ENCODE results near the gene CDK5RAP3.
"Not testable (repeated sequence)": the region's sequence is repeated elsewhere in the genome, so short reads cannot be mapped to it uniquely, and the experiment has no call there.

CDK5RAP3 gene

DNA sequence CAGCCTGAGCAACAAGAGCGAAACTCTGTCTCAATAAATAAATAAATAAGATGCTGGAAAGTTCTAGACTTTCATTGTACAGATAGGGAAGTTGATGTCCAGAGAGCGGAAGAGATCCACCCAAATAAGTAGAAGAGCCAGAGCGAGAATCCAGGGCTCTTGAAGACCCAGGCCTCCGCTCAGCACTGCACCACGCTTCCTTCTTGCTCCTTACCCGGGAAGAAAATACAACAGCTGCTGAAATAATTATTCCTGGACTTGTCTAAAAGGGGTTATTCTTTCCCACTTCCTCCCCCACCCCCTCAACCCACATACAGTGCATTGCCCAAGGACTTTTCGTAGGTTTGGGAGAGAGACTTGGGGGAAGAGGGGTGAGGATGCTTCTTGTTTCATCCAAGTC, 26.7 kb downstream of the CDK5RAP3 start:
- DNase-seq (ENCODE audit: low read depth in 2 of 2), result no peak

DNA sequence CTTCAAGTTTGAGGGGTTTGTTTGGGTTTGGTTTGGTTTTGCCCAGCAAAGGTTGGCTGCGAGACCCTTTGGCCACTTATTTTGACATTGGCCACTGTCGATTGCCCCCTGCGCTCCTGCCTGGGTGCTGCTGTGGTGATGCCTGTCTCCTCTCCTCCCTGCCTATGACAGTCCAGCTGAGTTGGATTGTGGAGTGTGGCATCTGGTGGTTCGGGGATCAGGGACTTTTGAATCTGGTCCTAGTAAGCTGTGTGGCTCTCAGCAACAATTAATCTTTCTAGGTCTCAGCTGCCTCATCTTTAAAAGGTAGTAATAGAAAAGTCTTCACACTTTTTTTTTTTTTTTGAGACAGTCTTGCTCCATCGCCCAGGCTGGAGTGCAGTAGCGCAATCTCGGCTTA, 27.1 kb downstream of the CDK5RAP3 start:
- no peak for DNase-seq (ENCODE audit: low read depth in 2 of 2)

DNA sequence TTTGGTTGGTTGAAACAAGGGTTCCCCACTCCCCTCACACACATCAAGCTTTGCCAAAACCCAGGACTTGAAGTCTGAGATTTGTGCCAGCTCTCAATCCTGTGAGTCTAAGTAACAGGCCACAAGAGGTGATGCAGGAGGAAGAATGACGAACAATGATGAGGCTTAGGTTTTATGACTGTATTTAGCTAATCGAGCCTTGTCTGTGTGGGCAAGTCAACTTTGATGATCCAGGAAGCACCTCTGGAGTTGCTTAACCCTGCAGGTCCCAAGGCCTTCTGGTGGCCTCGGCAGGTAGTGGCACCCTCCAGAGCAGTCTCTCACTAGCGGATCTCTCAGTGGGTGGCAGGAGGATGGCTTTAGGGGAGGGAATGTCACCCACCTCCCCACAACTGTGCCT, 28.7 kb downstream of the CDK5RAP3 start:
- DNase-seq (ENCODE audit: low read depth in 2 of 2), result no peak

DNA sequence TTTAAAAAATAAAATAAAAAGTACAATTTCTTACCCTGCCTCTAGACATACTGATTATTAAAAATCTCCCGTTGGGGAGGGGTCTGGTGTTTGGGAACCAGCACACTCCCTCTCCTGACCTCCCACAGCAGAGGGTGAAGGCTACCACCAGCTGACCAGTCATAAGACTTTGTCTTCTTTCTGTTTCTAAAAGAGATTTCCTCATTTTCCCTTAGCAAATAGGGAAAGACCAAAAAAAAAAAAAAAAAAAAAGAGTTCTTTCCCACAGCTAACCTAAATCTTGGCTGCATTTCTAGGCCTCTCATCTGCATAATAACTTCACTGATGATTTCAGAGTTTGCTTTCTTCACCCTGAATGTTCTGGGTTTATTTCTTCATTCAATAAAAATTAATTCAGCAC, 30.3 kb downstream of the CDK5RAP3 start:
- no peak for DNase-seq (ENCODE audit: low read depth in 2 of 2)

DNA sequence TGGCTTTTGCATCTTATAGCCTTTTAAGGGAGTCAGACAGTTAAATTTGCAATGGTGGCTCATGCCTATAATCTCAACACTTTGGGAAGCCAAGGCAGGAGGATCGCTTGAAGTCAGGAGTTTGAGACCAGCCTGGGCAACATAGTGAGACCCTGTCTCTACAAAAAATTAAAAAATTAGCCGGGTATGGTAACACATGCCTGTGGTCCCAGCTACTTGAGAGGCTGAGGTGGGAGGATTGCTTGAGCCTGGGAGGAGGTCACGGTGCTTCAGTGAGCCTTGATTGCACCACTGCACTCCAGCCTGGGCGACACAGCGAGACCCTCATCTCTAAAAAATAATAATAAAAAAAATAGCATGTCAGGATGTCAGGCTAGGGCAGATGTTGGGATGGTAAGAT, 30.7 kb downstream of the CDK5RAP3 start:
- not testable (repeated sequence) for DNase-seq (ENCODE audit: low read depth in 2 of 2)

DNA sequence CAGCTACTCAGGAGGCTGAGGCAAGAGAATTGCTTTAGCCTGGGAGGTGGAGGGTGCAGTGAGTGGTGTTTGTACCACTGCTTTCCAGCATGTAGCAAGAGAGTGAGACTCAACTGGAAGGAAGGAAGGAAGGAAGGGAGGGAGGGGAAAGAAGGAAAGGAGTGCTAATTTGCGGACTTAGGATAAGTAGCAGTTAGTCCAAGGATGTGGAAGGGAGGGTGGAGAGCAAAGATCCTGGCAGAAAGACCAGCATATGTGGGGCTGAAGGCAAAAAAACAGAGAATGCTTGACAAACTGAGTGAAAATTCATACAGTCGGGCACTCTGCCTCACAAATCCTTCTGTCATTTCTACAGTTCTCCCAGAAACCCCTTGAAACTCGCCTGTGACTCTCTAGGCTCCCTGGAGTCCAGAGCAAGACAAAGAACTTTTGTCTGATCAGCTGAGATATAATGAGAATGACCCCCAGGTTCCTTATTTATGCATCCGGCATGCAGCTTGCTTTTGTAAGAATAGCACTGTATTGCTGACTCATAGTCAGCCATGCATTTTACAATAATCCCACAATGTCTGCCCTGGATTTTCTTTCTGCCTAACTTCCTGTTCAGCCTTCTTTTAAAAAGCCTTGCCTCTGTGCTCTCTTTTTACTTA, 31.5 kb downstream of the CDK5RAP3 start:
- no peak for DNase-seq (ENCODE audit: low read depth in 2 of 2)

DNA sequence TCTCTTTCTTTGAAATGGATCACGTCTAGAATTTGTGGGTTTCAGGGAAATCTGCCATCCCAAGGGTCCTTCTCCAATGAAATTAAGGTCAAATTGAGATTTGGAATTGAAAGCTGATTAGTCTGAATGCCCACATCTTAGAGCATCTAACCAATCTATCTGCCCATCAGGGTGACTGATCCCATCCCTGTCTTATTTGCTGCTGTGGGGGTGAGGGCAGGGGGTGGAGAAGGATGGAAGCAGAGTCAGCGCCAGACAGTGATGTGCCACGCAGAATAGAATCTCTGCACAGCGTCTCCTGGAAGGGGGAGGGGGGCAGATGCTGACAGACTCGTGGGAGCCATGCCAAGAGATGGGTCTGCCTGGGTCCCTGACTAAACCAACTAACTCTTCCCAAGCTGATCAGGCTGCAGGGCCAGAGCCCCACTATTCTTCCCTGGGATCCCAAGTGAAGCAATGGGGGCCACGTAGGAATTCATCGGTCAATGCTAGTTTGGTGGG, 32.1 kb downstream of the CDK5RAP3 start:
- no peak for DNase-seq (ENCODE audit: low read depth in 2 of 2)

DNA sequence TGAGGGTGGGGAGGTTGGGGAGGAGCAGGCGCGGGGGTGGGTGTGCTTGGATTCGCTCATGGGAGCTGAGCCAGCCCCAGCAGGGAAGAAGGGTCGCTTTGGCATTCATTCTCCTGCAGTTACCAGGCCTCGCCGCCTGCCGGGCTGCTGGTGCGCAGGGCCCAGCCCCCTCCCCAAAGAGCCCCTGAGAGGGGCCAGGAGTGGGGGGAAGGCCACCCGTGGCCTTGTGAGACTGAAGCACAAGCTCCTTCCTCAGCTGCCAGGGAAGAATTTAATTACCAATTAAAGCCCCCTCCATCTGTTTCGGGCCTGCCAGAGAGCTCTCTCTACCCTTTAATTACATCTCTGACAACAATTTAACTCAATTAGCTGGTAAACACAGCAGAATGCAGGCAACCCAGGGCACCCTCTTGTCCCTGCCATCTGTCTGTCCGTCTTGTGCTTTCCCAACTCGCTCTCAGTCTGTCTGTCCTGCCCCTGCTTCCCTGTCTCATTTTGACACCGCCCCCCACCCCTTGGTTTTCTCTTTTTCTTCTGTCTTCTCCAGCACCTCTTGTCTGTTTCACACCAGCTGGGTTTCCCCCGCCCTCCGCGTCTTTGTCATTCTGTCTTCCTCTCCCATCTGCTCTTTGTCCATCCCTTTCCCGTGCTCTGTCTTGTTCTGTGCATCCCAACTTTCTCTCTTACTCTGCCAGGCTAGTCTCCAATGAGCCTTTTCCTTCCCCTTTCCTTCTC, 32.7 kb downstream of the CDK5RAP3 start:
- DNase-seq (ENCODE audit: low read depth in 2 of 2), result no peak

DNA sequence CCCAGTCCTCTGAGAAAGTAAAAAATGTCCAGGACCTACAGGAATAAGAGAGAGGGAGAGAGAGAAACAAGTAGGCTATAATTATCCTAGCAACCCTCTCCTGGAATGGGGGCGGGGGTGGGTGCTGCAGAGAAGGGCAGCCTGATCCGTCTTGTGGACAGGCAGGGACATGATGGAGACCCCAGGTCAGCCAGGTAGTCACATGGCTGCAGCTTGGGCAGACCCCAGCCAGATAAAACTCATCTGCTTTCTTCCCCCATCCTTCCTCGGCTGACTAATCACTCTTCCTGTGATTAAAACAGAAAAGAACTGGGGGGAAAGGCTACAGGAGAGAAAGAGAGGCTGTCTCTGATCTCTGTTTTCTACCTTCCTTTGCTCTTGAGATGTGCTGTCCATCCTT, 34.1 kb downstream of the CDK5RAP3 start:
- no peak for DNase-seq (ENCODE audit: low read depth in 2 of 2)

DNA sequence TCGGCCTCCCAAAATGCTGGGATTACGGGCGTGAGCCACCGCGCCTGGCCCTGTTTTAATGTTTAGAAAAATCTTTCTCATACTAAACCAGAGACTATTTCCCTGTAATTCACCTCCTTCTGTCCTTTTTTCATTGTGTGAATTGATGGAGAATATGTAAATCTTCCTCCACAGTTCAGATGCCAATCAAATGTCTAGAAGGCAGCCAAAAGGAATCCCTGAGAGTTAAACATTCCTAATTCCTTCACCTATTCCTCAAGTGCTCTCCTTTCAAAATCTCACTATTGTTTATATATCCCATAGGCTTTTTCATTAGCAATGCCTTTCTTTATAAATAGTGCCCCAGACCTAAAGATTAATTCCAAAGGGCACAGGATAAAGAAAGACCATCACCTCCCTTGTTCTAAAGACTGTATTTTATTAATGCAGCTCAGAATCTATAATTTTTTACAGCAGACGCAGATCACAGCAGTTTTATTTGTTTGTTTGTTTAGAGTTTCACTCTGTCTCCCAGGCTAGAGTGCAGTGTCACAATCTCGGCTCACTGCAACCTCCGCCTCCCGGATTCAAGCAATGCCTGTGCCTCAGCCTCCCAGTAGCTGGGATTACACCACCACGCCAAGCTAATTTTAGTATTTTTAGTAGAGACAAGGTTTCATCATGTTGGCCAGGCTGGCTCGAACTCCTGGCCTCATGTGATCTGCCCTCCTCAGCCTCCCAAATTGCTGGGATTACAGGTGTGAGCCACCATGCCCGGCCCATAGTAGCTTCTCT, 36.2 kb downstream of the CDK5RAP3 start:
- no peak for DNase-seq (ENCODE audit: low read depth in 2 of 2)

DNA sequence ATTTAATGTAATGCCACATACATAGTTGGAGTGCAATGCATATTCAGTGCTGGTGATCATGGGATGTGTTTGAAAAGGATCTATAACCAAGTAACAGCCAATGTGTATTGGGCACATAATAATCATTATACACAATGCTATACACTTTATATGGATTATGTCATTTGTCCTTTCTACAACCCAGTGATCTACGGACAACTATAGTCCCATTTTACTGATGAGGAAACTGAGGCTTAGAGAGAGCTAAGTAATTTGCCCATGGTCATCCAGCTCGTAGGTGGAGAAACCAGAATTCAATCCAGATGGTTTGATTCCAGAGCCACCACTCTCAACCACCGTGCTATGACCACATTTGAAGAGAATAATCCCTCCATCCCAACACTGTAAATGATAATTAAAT, 39.3 kb downstream of the CDK5RAP3 start:
- no peak for DNase-seq (ENCODE audit: low read depth in 2 of 2)

DNA sequence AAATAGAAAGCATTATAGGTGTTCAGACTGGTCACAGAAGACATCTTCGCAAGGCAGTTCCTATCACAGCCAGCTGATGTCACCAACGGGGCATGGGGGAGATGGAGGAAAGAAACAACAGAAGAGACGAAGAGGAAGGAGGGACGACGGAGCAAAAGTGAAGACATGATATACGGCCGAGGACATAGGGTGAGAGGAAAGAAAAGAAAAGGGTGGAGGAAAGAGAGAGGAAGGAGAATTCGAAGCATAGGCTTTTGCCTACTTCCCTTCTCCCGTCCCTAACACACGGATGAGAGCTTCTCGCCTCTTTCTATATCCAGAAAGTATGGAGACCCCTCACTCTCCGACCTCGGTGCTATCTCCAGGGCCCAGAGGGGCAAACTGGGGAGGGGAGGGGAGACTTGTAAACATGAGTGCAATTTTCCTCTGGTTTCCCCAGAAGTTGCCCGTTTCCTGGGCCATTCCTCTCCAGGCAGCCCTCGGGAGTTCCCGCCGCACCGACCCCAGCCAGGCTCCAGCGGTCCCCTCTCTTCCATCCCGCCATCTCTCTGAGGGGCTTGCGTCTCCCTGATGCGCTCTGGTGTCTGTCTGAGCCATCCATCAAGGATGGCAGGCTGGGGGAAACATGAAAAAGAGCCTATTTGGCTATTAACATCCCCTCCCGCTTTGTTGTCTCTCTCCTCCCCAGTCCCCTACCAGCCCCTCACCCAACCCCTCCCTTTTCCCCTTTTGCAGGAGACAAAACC, 40.7 kb downstream of the CDK5RAP3 start:
- DNase-seq (ENCODE audit: low read depth in 2 of 2), result no peak

DNA sequence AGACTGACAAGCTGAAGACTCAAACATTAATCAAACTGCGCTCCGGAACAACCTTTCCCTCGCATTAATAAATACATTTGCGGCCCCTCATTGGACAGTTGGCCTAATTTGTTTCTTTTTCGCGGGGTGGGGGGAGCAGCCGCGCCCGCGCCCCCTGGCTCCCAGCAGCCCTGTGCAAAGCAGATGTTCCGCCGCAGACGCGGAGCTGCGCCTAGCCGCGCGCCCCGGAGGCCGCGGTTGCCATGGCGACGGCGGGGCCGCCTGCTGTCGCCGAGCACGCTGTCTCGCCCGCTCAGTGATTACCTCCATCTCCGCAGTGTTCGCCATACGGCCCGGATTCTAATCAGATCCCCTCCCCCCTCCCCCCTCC, 41.2 kb downstream of the CDK5RAP3 start:
- peak in 1 of 2 donors; percentile 38 for DNase-seq (ENCODE audit: low read depth in 2 of 2)

DNA sequence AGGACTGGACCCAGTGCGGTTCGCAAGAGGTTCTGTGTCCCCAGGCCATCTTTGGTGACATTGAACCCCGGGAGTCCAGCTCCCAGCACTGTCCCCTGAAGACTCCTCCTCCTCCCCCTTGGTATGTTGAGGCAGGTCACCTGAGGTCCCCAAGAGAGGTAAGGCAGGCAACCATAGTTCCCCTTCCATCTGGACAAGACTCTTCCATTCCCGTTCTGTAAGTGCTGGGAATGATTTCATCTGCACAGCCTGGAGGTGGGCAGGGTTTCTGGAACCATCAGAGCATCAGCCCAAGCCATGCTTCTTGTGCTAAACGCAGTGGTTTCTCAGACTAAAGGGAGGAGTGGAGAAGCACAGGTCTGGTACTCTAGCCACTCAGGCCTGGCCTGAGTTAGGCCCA, 41.7 kb downstream of the CDK5RAP3 start:
- no peak for DNase-seq (ENCODE audit: low read depth in 2 of 2)

DNA sequence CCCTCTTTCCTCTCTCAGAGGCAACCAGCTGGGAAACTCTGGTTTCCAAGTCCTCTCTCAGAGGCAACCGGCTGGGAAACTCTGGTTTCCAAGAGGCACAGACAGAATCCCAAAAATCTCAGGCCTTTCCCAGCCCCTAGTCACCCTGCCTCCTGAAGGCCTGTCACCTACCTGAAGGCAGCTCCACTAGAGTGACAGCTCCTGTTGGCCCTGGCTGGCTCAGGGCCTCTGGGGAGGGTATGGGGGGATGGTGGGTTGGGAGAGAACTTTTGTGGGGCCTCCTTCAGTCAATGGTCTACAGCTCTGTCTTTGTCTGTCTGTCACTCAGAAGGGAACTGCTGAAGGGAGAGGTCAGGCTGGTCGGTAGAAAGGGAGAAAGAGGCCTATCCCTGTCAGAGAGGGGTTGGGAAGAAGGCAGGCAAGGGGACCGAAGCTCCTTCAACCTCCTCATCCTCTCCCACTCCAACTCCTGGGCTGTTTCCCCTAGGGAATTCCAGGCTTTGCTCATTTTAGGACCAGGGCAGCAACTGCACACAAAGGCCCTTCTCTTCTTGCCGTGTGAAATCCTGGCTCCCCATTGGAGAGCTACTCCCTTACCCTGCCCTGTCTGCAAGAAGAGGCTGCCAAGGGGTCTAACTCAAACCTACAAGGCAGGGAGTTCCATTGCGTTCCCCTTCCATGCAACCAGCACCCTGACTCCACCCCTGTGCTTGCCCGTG, 43.1 kb downstream of the CDK5RAP3 start:
- no peak for DNase-seq (ENCODE audit: low read depth in 2 of 2)

DNA sequence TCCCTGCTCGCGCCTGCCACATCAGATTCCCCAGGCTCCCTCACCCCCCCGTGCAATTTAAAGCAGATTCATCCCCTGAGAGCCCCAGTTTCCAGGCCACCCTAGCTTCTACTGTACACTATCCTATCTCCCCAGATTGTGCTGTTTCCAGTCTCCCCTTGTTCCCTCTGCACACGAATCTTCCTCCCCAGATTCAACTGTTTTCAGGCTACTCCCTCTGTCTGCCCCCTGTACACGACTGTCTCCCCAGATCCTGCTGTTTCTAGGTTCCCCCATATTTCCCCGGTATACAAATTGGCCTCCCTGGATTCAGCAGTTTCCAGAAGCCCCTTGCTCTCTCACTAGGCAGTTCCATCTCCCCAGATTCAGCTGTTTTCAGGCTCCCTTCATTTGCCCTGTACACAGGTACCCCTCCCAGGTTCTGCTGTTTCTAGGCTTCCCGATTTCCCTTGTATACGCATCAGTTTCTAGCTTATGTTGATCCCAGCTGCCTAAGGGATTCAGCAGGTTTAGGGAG, 43.7 kb downstream of the CDK5RAP3 start:
- no peak for DNase-seq (ENCODE audit: low read depth in 2 of 2)

DNA sequence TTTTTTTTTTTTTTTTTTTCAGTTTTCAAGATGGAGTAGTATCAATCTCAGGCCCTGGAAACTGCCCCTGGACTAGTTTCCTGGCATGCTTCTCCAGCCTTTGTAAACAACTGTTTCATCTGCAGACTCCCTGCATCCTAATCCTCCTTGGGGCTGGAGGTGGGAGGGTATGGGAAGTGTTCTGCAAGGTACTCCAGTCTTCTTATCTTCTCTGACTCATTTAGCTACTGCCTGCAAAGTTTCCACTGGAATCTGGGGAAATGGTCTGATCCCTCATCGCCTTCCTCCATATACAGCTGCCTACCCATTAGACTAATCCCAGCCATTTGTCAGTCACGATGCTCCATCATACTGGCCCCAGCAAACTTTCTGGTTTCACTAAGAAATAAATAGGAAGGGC, 45.2 kb downstream of the CDK5RAP3 start:
- DNase-seq (ENCODE audit: low read depth in 2 of 2), result no peak

DNA sequence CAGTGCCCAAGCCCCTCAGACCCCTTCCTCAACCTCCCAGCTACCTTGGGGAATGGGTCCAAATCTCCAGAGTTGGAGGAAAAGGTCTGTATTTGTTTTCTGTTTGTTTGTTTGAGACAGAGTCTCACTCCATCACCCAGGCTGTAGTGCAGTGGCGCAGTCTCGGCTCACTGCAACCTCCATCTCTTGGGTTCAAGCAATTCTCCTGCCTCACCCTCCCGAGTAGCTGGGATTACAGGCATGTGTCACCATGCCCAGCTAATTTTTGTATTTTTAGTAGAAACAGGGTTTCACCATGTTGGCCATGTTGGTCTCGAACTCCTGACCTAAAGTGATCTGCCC, 46.9 kb downstream of the CDK5RAP3 start:
- not testable (repeated sequence) for DNase-seq (ENCODE audit: low read depth in 2 of 2)

DNA sequence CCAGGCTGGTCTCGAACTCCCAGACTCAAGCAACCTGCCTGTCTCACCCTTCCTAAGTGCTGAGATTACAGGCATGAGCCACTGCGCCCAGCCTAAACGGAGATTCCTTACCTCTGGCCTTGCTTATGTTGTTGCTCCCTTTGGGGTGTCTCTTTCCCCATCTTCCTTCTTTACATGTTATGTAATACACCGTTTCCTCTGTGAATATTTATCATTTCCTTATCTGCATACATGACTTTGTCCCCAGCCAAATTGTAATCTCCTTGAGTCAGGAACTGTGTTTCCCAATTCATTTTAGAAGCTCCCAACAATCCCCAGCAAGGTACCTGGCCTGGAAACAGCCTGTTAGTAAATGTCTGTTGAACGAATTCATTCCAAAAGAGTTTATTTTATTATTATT, 51.0 kb downstream of the CDK5RAP3 start:
- DNase-seq (ENCODE audit: low read depth in 2 of 2), result no peak

DNA sequence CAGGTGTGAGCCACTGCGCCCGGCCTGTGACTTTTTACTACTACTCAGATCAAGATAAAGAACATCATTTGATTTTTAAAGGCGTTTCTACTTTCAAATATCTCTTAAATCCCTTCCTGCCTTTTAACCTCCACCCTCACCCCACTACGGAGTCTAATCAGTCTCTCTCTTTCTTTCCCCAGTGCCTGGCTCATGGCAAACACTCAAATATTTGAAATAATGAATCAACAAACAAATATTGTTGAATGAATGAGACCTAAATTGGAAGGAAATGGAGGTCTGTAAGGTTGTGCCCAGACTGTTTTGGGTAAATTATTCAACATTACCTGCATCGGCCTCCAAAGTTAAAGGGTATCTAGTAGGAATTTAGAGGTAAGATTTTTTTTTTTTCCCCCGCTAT, 52.0 kb downstream of the CDK5RAP3 start:
- no peak for DNase-seq (ENCODE audit: low read depth in 2 of 2)

DNA sequence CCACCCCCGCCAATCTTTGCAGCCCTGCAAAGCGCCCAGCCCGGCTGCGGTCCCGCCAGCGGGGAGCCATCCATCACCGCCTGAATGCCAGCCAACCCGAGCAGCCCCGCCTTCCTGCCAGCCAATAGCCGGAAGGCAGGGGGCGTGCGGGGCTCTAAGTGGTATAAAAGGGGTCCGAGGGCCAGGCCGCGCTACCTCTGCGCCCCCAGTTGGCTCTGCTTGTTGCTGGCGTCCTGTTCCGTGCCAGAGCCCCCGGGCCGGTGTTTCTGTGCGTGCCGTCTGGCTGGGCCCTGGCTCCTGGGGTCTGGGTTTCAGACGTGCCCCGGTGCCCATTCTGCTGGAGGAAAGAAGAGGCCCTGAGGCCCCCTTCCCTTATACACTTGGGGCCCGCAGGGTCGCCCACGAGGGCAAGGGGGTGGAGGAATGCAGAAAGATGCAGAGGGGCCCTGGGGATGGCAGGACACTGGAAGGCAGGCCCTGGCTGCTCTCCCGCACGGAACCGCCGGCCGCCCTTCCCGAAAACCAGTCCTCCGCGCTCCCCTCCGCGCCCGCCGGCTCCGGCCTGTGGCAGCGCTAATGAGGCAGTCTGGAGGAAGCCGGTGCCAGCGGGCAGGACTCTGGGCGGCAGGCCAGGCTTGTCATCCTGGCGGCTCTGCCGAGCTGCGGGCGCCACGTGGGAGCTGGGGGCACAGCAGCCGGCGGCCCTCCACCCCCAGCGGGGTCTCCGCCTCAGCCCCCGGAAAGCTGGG, 52.7 kb downstream of the CDK5RAP3 start:
- no peak for DNase-seq (ENCODE audit: low read depth in 2 of 2)
